Measurements from ENCODE around the gene TNN.
"Not testable (repeated sequence)": the region's sequence is repeated elsewhere in the genome, so short reads cannot be mapped to it uniquely, and the experiment has no call there.

The TNN gene

DNA sequence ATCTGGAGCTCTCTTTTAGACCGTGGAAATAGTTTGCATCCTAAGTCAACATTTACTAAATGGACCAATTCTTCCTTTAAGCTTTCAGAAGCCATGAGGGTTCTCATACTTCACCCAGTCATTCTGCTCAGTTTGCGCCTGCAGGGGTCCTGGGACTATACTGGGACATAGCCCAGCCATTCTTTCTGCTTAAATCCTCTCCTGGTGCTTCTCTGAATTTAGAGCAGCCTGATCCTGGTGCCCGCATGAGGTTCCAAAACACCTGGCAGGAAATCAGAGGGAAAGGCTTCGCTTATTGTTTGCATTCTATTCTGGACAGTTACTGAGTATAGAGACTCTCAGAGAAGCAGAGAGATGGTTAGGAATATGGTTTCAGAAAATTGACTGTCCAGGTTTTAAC lies 27.0 kb downstream of the TNN start:
- DNase-seq (ENCODE audit: extremely low read depth, low read depth): no peak
- TF ChIP-seq, protein P1, sequence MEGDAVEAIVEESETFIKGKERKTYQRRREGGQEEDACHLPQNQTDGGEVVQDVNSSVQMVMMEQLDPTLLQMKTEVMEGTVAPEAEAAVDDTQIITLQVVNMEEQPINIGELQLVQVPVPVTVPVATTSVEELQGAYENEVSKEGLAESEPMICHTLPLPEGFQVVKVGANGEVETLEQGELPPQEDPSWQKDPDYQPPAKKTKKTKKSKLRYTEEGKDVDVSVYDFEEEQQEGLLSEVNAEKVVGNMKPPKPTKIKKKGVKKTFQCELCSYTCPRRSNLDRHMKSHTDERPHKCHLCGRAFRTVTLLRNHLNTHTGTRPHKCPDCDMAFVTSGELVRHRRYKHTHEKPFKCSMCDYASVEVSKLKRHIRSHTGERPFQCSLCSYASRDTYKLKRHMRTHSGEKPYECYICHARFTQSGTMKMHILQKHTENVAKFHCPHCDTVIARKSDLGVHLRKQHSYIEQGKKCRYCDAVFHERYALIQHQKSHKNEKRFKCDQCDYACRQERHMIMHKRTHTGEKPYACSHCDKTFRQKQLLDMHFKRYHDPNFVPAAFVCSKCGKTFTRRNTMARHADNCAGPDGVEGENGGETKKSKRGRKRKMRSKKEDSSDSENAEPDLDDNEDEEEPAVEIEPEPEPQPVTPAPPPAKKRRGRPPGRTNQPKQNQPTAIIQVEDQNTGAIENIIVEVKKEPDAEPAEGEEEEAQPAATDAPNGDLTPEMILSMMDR (IDR thresholded peaks at IDR 0.05; ENCODE audit: low read depth, low read length, missing control alignments): no peak
- no peak overlapping the region for H3K4me3 ChIP-seq (replicated peaks; ENCODE audit: low read depth, low read length)

DNA sequence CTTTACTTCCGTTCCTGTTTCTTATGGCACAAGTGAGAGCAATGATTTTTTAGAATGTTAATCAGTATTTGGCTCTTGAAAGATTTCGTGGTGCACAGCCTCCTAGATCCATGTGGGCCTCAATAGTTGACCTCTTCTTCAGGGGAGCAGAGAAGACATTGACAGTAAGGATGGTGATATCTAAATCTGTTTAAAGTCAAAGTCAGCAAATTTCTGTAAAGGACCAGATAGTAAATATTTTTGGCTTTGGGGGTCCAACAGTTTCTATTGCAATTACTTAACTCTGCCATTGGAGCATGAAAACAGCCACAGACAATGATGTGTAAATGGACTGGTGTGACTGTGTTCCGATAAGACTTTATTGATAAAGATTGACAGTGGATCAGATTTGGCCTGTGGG lies 27.4 kb downstream of the TNN start:
- H3K4me3 ChIP-seq (replicated peaks; ENCODE audit: low read depth, low read length): no peak overlapping the region
- DNase-seq (ENCODE audit: extremely low read depth, low read depth): no peak
- TF ChIP-seq, protein P1 (IDR thresholded peaks at IDR 0.05; ENCODE audit: low read depth, low read length, missing control alignments): no peak

DNA sequence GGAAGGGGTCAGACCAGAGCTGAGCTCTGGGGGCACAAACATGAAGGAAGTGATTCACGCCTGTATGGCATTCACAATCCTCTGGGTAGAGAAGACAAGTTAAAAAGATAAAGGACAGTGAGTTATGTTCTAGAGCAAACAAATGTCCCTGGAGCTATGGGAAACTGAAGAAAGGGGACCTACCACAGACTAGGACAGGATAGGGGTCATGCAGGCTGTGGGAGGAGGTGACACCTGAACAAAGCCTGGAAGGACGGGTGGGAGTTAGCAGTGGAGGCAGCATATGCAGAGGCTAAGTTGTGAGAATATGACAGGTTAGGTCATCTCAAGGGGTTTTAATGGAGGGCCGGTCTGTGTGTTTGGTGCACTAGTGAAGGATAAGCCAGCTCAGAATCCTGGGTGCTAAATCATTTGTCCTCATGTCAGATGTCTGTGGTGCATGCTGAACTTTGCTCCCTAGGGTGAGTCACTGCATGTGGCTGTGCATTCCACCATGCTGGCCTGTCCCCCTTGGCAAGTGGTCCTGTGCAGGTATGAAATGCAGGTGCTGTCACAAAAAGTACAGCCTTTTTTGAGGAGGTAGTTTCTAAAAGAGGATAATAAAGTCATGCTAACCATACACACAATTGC lies 28.5 kb downstream of the TNN start:
- H3K4me3 ChIP-seq (replicated peaks; ENCODE audit: low read depth, low read length): no peak overlapping the region
- TF ChIP-seq, protein P1 (IDR thresholded peaks at IDR 0.05; ENCODE audit: low read depth, low read length, missing control alignments): no peak
- DNase-seq (ENCODE audit: extremely low read depth, low read depth): no peak

DNA sequence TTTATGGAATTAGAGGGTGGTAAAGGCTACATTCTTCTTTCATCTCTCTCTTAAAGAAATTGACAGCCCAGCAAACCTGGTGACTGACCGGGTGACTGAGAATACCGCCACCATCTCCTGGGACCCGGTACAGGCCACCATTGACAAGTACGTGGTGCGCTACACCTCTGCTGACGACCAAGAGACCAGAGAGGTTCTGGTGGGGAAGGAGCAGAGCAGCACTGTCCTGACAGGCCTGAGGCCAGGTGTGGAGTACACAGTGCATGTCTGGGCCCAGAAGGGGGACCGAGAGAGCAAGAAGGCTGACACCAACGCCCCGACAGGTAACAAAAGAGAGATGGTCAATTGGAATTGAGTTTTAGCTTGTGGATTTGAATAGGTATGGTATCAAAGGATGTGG lies 29.7 kb downstream of the TNN start:
- H3K4me3 ChIP-seq (replicated peaks; ENCODE audit: low read depth, low read length): no peak overlapping the region
- TF ChIP-seq, protein P1 (IDR thresholded peaks at IDR 0.05; ENCODE audit: low read depth, low read length, missing control alignments): no peak
- DNase-seq (ENCODE audit: extremely low read depth, low read depth): no peak

DNA sequence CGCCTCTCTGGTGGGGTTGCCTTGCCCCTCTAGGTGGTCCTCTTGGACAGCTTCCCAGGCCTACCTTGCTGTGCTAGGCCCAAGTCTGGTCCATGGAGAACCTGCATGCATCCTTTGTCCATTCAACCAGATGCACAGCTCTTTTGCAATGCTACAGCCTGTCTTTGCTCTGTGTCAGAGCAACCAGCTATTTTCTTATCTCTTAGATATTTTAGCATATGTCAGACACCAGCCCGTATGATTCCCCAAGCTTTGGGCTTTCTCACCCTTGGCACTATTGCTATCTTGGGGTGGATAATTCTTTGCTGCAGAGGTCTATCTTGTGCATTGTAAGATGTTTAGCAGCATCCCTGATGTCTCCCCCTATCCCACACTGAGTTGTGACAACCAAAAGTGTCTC lies 32.3 kb downstream of the TNN start:
- no peak for DNase-seq (ENCODE audit: extremely low read depth, low read depth)
- no peak overlapping the region for H3K4me3 ChIP-seq (replicated peaks; ENCODE audit: low read depth, low read length)
- TF ChIP-seq, protein P1 (IDR thresholded peaks at IDR 0.05; ENCODE audit: low read depth, low read length, missing control alignments): no peak

DNA sequence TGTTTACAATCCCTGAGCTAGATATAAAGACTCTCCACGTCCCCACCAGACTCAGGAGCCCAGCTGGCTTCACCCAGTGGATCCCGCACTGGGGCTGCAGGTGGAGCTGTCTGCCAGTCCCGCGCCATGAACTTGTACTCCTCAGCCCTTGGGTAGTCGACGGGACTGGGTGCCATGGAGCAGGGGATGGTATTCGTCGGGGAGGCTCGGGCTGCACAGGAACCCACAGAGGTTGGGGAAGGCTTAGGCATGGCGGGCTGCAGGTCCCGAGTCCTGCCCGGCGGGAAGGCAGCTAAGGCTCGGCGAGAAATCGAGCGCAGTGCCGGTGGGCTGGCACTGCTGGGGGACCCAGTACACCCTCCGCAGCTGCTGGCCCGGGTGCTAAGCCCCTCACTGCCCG lies 34.5 kb downstream of the TNN start:
- DNase-seq (ENCODE audit: extremely low read depth, low read depth); H3K4me3 ChIP-seq (replicated peaks; ENCODE audit: low read depth, low read length): not testable (repeated sequence)

DNA sequence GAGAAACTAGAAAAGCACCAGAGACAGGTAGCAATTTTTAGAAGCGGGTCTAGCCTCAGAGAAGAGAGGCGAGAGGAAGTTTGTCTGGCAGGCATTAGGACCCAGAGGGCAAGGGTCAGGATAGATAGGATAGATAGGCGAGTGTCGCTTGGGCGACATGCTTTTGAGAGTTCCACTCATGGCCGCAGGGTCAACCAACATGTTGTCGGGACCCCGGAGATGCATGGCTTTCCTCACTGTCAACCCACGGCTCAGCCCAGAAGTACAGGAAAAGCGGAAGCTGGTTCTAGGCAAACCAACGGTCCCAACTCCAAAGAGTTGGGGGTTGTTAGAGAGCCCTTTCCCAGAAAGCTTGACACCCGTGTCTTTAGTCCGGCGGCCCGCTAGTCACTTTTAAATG lies 38.9 kb downstream of the TNN start:
- DNase-seq (ENCODE audit: extremely low read depth, low read depth); H3K4me3 ChIP-seq (replicated peaks; ENCODE audit: low read depth, low read length): not testable (repeated sequence)

DNA sequence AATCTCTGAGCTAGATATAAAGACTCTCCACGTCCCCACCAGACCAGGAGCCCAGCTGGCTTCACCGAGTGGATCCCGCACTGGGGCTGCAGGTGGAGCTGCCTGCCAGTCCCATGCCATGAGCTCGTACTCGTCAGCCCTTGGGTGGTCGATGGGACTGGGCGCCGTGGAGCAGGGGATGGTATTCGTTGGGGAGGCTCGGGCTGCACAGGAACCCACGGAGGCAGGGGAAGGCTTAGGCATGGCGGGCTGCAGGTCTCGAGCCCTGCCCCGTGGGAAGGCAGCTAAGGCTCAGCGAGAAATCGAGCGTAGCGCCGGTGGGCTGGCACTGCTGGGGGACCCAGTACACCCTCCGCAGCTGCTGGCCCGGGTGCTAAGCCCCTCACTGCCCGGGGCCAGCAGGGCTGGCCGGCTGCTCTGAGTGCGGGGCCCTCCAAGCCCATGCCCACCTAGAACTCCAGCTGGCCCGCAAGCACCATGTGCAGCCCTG lies 40.7 kb downstream of the TNN start:
- not testable (repeated sequence) for H3K4me3 ChIP-seq (replicated peaks; ENCODE audit: low read depth, low read length); DNase-seq (ENCODE audit: extremely low read depth, low read depth)
